NB4 (cell line): ENCODE data around the gene PHRF1.
A peak's percentile ranks its signal among the peaks of the same experiment; 100 is the strongest.

ENCODE experiments used
- DNase-seq: peaks from one replicate; pipeline ENCODE4 v3.0.0; 2010; ENCODE audit warnings: low read depth
- H3K4me3 ChIP-seq: one replicate; pipeline ENCODE4 v1.5.1; 2011; ENCODE audit warnings: mild to moderate bottlenecking, low read depth, low read length, moderate library complexity
- CTCF ChIP-seq: IDR thresholded peaks from one replicate; pipeline ENCODE4 v1.5.1; 2012; ENCODE audit warnings: low read depth, low read length
- MAX ChIP-seq: IDR thresholded peaks from 2 replicates; pipeline ENCODE4 v1.6.1; 2011; ENCODE audit warnings: low read depth, low read length
- MYC ChIP-seq: IDR thresholded peaks from 2 replicates; pipeline ENCODE4 v1.6.1; 2011; ENCODE audit warnings: low read depth, low read length
- POLR2A ChIP-seq: IDR thresholded peaks from 2 replicates; pipeline ENCODE4 v1.6.1; 2011; ENCODE audit warnings: mild to moderate bottlenecking; ENCODE audit not compliant: insufficient read length; ENCODE audit errors: extremely low read depth

Gene PHRF1

GRCh38 chr11:592501-592900 lies 16.2 kb downstream of the PHRF1 start:
- DNase-seq = no peak
- TF ChIP-seq MYC (no peak), POLR2A (no peak), MAX (no peak), CTCF (no peak)

GRCh38 chr11:592918-593317 lies 16.6 kb downstream of the PHRF1 start:
- H3K4me3 ChIP-seq = no peak overlapping the region
- TF ChIP-seq CTCF = no peak
- TF ChIP-seq MAX = no peak
- no peak for TF ChIP-seq POLR2A
- TF ChIP-seq MYC = no peak
- DNase-seq = no peak

More at GRCh38 chr11:592501-592900, 16.2 kb downstream of the PHRF1 start:
- H3K4me3 ChIP-seq = no peak overlapping the region

- TF ChIP-seq CTCF (no peak), MYC (no peak), POLR2A (no peak), MAX (no peak)
- H3K4me3 ChIP-seq = no peak overlapping the region
- DNase-seq = no peak
Measured at GRCh38 chr11:593347-593746, 17.1 kb downstream of the PHRF1 start.

- DNase-seq = no peak
- TF ChIP-seq MAX (no peak), CTCF (no peak), MYC (no peak)
- H3K4me3 ChIP-seq = no peak overlapping the region
Measured at GRCh38 chr11:595400-595799, 19.1 kb downstream of the PHRF1 start.

- no peak overlapping the region for H3K4me3 ChIP-seq
- no peak for DNase-seq
- TF ChIP-seq CTCF (no peak), POLR2A (no peak), MAX (no peak), MYC (no peak)
Measured at GRCh38 chr11:596374-596773, 20.1 kb downstream of the PHRF1 start.

- H3K4me3 ChIP-seq = no peak overlapping the region
- TF ChIP-seq POLR2A = no peak
- peak; percentile 23 for TF ChIP-seq CTCF
- no peak for DNase-seq
Measured at GRCh38 chr11:597166-597725, 21.0 kb downstream of the PHRF1 start.
